ENCODE measurements around the gene MTX2.

DNA sequence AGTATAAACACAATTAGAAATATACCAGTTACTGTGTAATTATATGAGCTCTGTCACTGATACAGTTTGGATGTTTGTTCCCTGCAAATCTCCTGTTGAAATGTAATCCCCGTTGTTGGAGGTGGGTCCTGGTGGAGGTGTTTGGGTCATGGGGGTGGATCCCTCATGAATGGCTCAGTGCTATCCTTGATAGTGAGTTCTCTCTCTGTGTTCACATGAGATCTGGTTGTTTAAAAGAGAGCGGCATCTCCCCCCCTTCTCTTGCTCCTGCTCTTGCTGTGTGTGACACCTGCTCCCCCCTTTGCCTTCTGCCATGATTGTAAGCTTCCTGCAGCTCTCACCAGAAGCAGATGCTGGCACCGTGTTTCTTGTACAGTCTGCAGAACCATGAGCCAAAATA lies 24.1 kb downstream of the MTX2 start:
- TF ChIP-seq POU2F2 (IDR thresholded peaks at IDR 0.05; ENCODE audit: borderline replicate concordance, low read depth, low read length) (no peak), CTCF (IDR thresholded peaks at IDR 0.05 in 2 of 3, conservative IDR thresholded peaks at IDR 0.05 in 1 of 3; ENCODE audit: control insufficient read depth in 2 of 3, extremely low read depth in 1 of 3, insufficient read depth in 1 of 3, low read depth in 3 of 3, low read length in 3 of 3) (no peak), NFYA (IDR thresholded peaks at IDR 0.05; ENCODE audit: borderline replicate concordance, low read depth, low read length) (no peak), MXI1 (IDR thresholded peaks at IDR 0.05; ENCODE audit: low read depth, low read length) (no peak), CHD4 (IDR thresholded peaks at IDR 0.05) (no peak), EZH2 (IDR thresholded peaks at IDR 0.05; ENCODE audit: borderline replicate concordance, control insufficient read depth, low read depth, low read length) (no peak)
- TF ChIP-seq, protein P1, sequence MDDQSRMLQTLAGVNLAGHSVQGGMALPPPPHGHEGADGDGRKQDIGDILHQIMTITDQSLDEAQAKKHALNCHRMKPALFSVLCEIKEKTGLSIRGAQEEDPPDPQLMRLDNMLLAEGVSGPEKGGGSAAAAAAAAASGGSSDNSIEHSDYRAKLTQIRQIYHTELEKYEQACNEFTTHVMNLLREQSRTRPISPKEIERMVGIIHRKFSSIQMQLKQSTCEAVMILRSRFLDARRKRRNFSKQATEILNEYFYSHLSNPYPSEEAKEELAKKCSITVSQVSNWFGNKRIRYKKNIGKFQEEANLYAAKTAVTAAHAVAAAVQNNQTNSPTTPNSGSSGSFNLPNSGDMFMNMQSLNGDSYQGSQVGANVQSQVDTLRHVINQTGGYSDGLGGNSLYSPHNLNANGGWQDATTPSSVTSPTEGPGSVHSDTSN (IDR thresholded peaks at IDR 0.05; ENCODE audit: insufficient replicate concordance, low read depth, low read length) = no peak
